OCI-LY3 (cell line): Measurements from ENCODE around the gene ELMO1.

Experiments
- H2AFZ ChIP-seq: fragments of 200-600, 300-600 bp; shearing (Covaris generic); 2 replicates; pipeline ENCODE4 v1.6.0; 2014; ENCODE audit warnings: antibody characterized with exemption, low read depth, low read length
- H3K27ac ChIP-seq: fragments of 200-600, 300-600 bp; sonication (generic); 2 replicates; pipeline ENCODE4 v1.5.1; 2014; ENCODE audit warnings: mild to moderate bottlenecking, low read length, moderate library complexity, mixed read lengths
- H3K27me3 ChIP-seq: fragments of 200-600, 300-600 bp; sonication (generic); 2 replicates; pipeline ENCODE4 v1.6.1; 2014; ENCODE audit warnings: low read depth, low read length, mixed read lengths
- H3K36me3 ChIP-seq: fragments of 200-600, 300-600 bp; sonication (generic); replicated peaks from 2 replicates; pipeline ENCODE3; 2014; ENCODE audit warnings: low read depth, low read length, mixed read lengths
- H3K4me1 ChIP-seq: fragments of 300-600, 200-600 bp; sonication (generic); 2 replicates; pipeline ENCODE4 v1.6.1; 2014; ENCODE audit warnings: low read length, mixed read lengths
- H3K4me2 ChIP-seq: fragments of 200-600, 300-600 bp; sonication (generic); 2 replicates; pipeline ENCODE4 v1.6.1; 2014; ENCODE audit warnings: low read length, mixed read lengths
- H3K4me3 ChIP-seq: fragments of 300-600, 200-600 bp; sonication (generic); 2 replicates; pipeline ENCODE4 v1.5.1; 2014; ENCODE audit warnings: antibody characterized with exemption, mild to moderate bottlenecking, low read length, moderate library complexity
- H3K79me2 ChIP-seq: fragments of 300-600, 200-600 bp; shearing (Covaris generic); 2 replicates; pipeline ENCODE4 v1.6.1; 2014; ENCODE audit warnings: mild to moderate bottlenecking, low read length, mixed read lengths
- H3K9ac ChIP-seq: fragments of 300-600, 200-600 bp; shearing (Covaris generic); 2 replicates; pipeline ENCODE4 v1.6.0; 2014; ENCODE audit warnings: mild to moderate bottlenecking, low read length, moderate library complexity
- H3K9me3 ChIP-seq: fragments of 200-600, 300-600 bp; shearing (Covaris generic); 2 replicates; pipeline ENCODE4 v1.6.1; 2014; ENCODE audit warnings: low read length, mixed read lengths; ENCODE audit not compliant: insufficient read depth
- H4K20me1 ChIP-seq: fragments of 200-600, 300-600 bp; sonication (generic); 2 replicates; pipeline ENCODE4 v1.6.1; 2016; ENCODE audit warnings: low read length, mixed read lengths; ENCODE audit not compliant: insufficient read depth
- EZH2phosphoT487 ChIP-seq: fragments of 200-600 bp; shearing (Covaris generic); IDR thresholded peaks from 2 replicates; pipeline ENCODE4 v1.6.1; 2018; ENCODE audit warnings: antibody characterized with exemption, mixed run types, low read depth
- TF ChIP-seq, protein P1 (sequence below): fragments of 200-600, 300-600 bp; sonication (generic); IDR thresholded peaks from 2 replicates; pipeline ENCODE4 v1.5.1; 2014; ENCODE audit warnings: antibody characterized with exemption, low read length, low read depth

The ELMO1 gene

DNA sequence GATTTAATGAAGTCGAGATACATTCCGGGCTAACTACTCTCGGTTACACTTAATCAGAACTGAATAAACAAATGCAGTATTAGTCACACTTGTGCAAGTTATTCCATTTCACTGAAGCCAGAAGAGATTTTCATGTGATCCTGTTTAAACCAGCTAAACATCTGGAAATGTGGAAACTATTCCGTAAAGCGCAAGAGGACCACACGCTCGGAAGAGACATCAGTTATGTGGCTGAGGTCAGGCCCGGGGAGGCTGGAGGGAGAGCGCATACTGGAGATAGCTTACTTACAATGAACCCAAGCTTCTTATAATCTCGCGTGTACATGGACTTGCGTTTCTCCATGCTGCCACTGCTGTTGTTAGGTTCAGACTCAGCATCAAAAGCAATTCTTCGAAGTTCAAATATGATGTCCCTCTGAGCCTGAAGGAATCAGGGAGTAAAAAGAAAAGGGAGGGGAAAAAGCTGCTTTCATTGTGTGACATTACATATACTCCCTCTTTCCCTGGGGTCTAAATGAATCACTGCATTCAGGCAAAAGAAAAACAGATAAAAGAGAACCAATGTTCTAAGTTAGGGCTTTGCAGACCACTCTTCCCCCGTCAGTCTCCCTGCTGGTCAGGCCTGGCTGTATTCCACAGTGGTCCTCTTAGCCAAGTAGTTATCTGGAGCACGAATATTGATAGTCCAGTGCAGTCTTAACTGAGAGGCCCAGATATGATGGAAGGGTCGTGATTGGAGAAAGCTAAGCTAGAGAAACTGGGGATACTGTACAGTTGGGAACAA lies 237.4 kb downstream of the ELMO1 start:
- no peak overlapping the region for H3K4me3 ChIP-seq
- H2AFZ ChIP-seq = no peak overlapping the region
- no peaks in the 10 kb centered on the region for H3K9me3 ChIP-seq
- H3K79me2 ChIP-seq = peaks cover 39% of the 10 kb centered on the region; the same call in 1 of the 2 replicates
- peaks cover 39% of the 10 kb centered on the region for H3K4me1 ChIP-seq
- peaks cover 70% of the 10 kb centered on the region for H3K36me3 ChIP-seq
- H3K27ac ChIP-seq = peak overlapping the region; percentile 30
- TF ChIP-seq, protein P1, sequence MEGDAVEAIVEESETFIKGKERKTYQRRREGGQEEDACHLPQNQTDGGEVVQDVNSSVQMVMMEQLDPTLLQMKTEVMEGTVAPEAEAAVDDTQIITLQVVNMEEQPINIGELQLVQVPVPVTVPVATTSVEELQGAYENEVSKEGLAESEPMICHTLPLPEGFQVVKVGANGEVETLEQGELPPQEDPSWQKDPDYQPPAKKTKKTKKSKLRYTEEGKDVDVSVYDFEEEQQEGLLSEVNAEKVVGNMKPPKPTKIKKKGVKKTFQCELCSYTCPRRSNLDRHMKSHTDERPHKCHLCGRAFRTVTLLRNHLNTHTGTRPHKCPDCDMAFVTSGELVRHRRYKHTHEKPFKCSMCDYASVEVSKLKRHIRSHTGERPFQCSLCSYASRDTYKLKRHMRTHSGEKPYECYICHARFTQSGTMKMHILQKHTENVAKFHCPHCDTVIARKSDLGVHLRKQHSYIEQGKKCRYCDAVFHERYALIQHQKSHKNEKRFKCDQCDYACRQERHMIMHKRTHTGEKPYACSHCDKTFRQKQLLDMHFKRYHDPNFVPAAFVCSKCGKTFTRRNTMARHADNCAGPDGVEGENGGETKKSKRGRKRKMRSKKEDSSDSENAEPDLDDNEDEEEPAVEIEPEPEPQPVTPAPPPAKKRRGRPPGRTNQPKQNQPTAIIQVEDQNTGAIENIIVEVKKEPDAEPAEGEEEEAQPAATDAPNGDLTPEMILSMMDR = no peak
- no peak for TF ChIP-seq EZH2phosphoT487
- H3K4me2 ChIP-seq = no peak overlapping the region
- no peaks in the 10 kb centered on the region for H3K27me3 ChIP-seq
- H3K9ac ChIP-seq = no peak overlapping the region
- peaks cover 66% of the 10 kb centered on the region for H4K20me1 ChIP-seq

DNA sequence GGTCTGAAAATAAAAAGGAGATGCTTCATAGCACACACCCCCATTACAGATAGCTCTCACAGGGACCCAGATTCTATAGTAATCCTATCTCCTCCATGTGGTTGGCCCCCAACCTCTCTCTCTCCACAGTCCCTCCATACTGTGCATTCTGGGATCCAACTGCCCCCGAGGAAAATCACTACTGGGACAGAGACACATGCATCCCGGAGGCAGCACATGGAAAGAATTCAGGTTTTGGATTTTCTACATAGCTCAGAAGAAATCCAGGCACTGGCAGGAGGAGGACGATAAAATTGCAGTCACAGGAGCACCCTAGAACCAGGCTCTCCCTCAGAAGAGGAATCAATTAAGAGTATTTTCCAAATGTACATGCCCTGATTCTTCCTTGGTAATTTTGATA lies 239.5 kb downstream of the ELMO1 start:
- peaks cover 50% of the 10 kb centered on the region for H4K20me1 ChIP-seq

DNA sequence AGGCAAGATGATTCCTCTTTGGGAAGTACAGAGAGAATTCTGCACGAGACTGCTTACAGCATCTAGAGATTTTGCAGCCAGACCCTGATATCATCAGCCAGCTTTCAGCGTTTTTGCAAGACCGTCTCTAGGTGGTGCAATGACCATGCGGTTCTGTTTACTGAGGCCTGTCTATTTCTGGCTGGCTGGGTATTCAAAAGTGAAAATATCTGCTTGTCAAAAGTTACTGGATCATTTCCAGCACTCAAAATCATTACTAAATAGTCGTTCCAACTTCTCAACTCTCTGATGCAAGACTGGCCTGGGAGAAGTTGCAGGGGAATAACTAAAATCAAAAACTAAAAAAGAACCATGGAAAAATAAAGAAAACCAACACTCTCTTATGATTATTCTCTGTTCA lies 240.1 kb downstream of the ELMO1 start:
- TF ChIP-seq EZH2phosphoT487 = no peak
- TF ChIP-seq, protein P1 = peak; percentile 60
- H3K27ac ChIP-seq = peak overlapping the region; percentile 20; the same call in 1 of the 2 replicates
- H3K4me3 ChIP-seq = no peak overlapping the region
- H3K4me2 ChIP-seq = 0 out of 2 replicates have a peak overlapping the region, but pooled peaks have one; percentile 4
- no peak overlapping the region for H3K9ac ChIP-seq
- H3K36me3 ChIP-seq = peaks cover 67% of the 10 kb centered on the region
- H3K79me2 ChIP-seq = peaks cover 29% of the 10 kb centered on the region; the same call in 1 of the 2 replicates
- H2AFZ ChIP-seq = no peak overlapping the region
- no peaks in the 10 kb centered on the region for H3K27me3 ChIP-seq
- H4K20me1 ChIP-seq = peaks cover 44% of the 10 kb centered on the region
- H3K4me1 ChIP-seq = peaks cover 37% of the 10 kb centered on the region
- no peaks in the 10 kb centered on the region for H3K9me3 ChIP-seq

More for the DNA sequence above, 239.5 kb downstream of the ELMO1 start:
- Histone ChIP-seq H3K27me3 (no peaks in the 10 kb centered on the region), H3K27ac (no peak overlapping the region; the same call in 1 of the 2 replicates), H3K4me3 (no peak overlapping the region), H3K4me2 (0 out of 2 replicates have a peak overlapping the region, but pooled peaks have one; percentile 4), H3K79me2 (peaks cover 32% of the 10 kb centered on the region; the same call in 1 of the 2 replicates), H3K9me3 (no peaks in the 10 kb centered on the region), H3K36me3 (peaks cover 72% of the 10 kb centered on the region), H2AFZ (no peak overlapping the region), H3K4me1 (peaks cover 39% of the 10 kb centered on the region), H3K9ac (no peak overlapping the region)
- TF ChIP-seq EZH2phosphoT487 = no peak
- TF ChIP-seq, protein P1 = no peak

DNA sequence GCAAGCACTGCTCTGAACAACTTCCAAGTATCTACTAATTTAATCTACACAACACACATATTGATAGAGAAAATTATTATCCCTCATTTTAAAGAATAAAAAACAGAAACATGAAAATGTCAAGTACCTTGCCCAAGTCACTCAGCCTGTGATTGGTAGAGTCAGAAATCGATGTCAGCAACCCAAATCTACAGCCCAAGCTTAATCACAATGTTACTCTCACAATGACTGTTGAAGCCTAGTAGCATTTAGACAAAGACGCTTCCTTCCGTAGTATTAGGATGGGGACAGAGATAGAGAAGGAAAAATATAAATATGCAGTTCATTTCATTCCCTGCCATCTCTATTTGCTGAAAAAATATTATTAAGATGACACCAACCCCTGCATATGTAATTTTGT lies 242.5 kb downstream of the ELMO1 start:
- no peak overlapping the region for H3K4me3 ChIP-seq
- H4K20me1 ChIP-seq = peaks cover 32% of the 10 kb centered on the region
- no peak overlapping the region for H3K27ac ChIP-seq
- H3K4me1 ChIP-seq = peaks cover 23% of the 10 kb centered on the region
- no peak overlapping the region for H2AFZ ChIP-seq
- H3K27me3 ChIP-seq = no peaks in the 10 kb centered on the region
- no peak overlapping the region for H3K9ac ChIP-seq
- no peaks in the 10 kb centered on the region for H3K9me3 ChIP-seq
- TF ChIP-seq, protein P1 = no peak
- TF ChIP-seq EZH2phosphoT487 = no peak
- peaks cover 52% of the 10 kb centered on the region for H3K36me3 ChIP-seq
- H3K79me2 ChIP-seq = peaks cover 22% of the 10 kb centered on the region; the same call in 1 of the 2 replicates
- H3K4me2 ChIP-seq = no peak overlapping the region
